GM12891 (cell line): ENCODE data around the gene RELL2.

Experiments
- DNase-seq: peaks from one replicate; pipeline ENCODE4 v3.0.0; 2011; ENCODE audit warnings: low spot score; ENCODE audit not compliant: insufficient read length
- FAIRE-seq: peaks from 2 replicates; lab custom pipeline; 2011; peaks lifted over from hg19 to GRCh38; lab: Jason Lieb, UNC
- PAX5 ChIP-seq: IDR thresholded peaks from 2 replicates; pipeline ENCODE4 v1.6.1; 2011; ENCODE audit warnings: low read length, moderate library complexity, mild to moderate bottlenecking; ENCODE audit not compliant: insufficient read depth, severe bottlenecking
- POLR2A ChIP-seq: IDR thresholded peaks from 2 replicates; pipeline ENCODE4 v1.6.1; 2011; ENCODE audit warnings: low read depth, low read length, control low read depth
- POLR2AphosphoS5 ChIP-seq: IDR thresholded peaks from 2 replicates; pipeline ENCODE4 v1.6.1; 2011; ENCODE audit warnings: low read depth, low read length, control low read depth
- POU2F2 ChIP-seq: IDR thresholded peaks from 2 replicates; pipeline ENCODE4 v1.6.1; 2011; ENCODE audit warnings: low read depth, mild to moderate bottlenecking, control low read depth, low read length, moderate library complexity
- SPI1 ChIP-seq: IDR thresholded peaks from 2 replicates; pipeline ENCODE4 v1.6.1; 2011; ENCODE audit warnings: low read depth, low read length, control low read depth
- TAF1 ChIP-seq: IDR thresholded peaks from 2 replicates; pipeline ENCODE4 v1.6.1; 2011; ENCODE audit warnings: low read depth, low read length, control low read depth

Gene RELL2

GRCh38 chr5:141647242-141647641, 10.4 kb downstream of the RELL2 start:
- no peak for DNase-seq
- FAIRE-seq, result no peak
- TF ChIP-seq POLR2A (no peak), POLR2AphosphoS5 (no peak), POU2F2 (no peak), TAF1 (no peak), PAX5 (no peak), SPI1 (no peak)

GRCh38 chr5:141647851-141648250, 11.1 kb downstream of the RELL2 start:
- DNase-seq (no peak), FAIRE-seq (no peak)
- no peak for TF ChIP-seq POU2F2

- DNase-seq, result no peak
- no peak for FAIRE-seq
- no peak for TF ChIP-seq SPI1
- no peak for TF ChIP-seq POU2F2
- TF ChIP-seq POLR2AphosphoS5, result no peak
- TF ChIP-seq TAF1, result no peak
- no peak for TF ChIP-seq PAX5
- no peak for TF ChIP-seq POLR2A
These were observed 12.4 kb downstream of the RELL2 start for GRCh38 chr5:141649056-141649688.

- no peak for TF ChIP-seq SPI1
- TF ChIP-seq POU2F2, result no peak
- no peak for TF ChIP-seq TAF1
- no peak for TF ChIP-seq POLR2A
- no peak for TF ChIP-seq PAX5
- no peak for TF ChIP-seq POLR2AphosphoS5
- FAIRE-seq, result no peak
- DNase-seq, result no peak
These were observed 13.2 kb downstream of the RELL2 start for GRCh38 chr5:141649972-141650371.

- TF ChIP-seq POU2F2 (no peak), TAF1 (no peak), POLR2A (no peak), PAX5 (no peak), SPI1 (no peak), POLR2AphosphoS5 (no peak)
- DNase-seq (peak; percentile 98), FAIRE-seq (peak; percentile 94)
These were observed 14.3 kb downstream of the RELL2 start, which contains the start of gene FCHSD1 for GRCh38 chr5:141650851-141651727. Gene FCHSD1 (minus strand): TSS chr5:141651418. CDS start chr5:141651368, 50 bp downstream.

- no peak for TF ChIP-seq PAX5
- DNase-seq (no peak), FAIRE-seq (no peak)
These were observed 14.9 kb downstream of the RELL2 start for GRCh38 chr5:141651728-141652105.

GRCh38 chr5:141654298-141654697, 17.5 kb downstream of the RELL2 start:
- FAIRE-seq, result no peak
- no peak for TF ChIP-seq TAF1
- no peak for TF ChIP-seq POLR2AphosphoS5
- TF ChIP-seq PAX5, result no peak
- TF ChIP-seq POLR2A, result no peak
- no peak for TF ChIP-seq SPI1
- no peak for TF ChIP-seq POU2F2
- no peak for DNase-seq

GRCh38 chr5:141655020-141655419, 18.2 kb downstream of the RELL2 start:
- FAIRE-seq (no peak), DNase-seq (no peak)
- TF ChIP-seq POLR2AphosphoS5 (no peak), TAF1 (no peak), POLR2A (no peak), SPI1 (no peak), POU2F2 (no peak), PAX5 (no peak)

GRCh38 chr5:141656396-141656795, 19.6 kb downstream of the RELL2 start:
- DNase-seq (no peak), FAIRE-seq (no peak)
- TF ChIP-seq POLR2AphosphoS5, result no peak
- TF ChIP-seq SPI1, result no peak
- TF ChIP-seq TAF1, result no peak
- TF ChIP-seq POU2F2, result no peak
- no peak for TF ChIP-seq PAX5
- TF ChIP-seq POLR2A, result no peak

- FAIRE-seq (no peak), DNase-seq (no peak)
- no peak for TF ChIP-seq TAF1
- TF ChIP-seq POLR2AphosphoS5, result no peak
- no peak for TF ChIP-seq POLR2A
- TF ChIP-seq PAX5, result no peak
- TF ChIP-seq POU2F2, result no peak
- no peak for TF ChIP-seq SPI1
These were observed 20.6 kb downstream of the RELL2 start for GRCh38 chr5:141657404-141657803.

GRCh38 chr5:141657937-141658545, 21.2 kb downstream of the RELL2 start:
- no peak for DNase-seq
- peak; percentile 88 for FAIRE-seq
- peak; percentile 94; the same call in 1 of the 2 replicates for TF ChIP-seq POU2F2
- peak; percentile 40 for TF ChIP-seq PAX5
- TF ChIP-seq SPI1, result peak; percentile 73
- TF ChIP-seq POLR2A, result no peak
- no peak for TF ChIP-seq POLR2AphosphoS5
- TF ChIP-seq TAF1, result no peak
